Loucy (cell line): Measurements from ENCODE around the gene EEF1E1.

Experiments used
- EZH2phosphoT487 ChIP-seq: fragments of 200-600 bp; IDR thresholded peaks from 2 replicates; pipeline ENCODE4 v1.6.1; 2018; ENCODE audit warnings: antibody characterized with exemption, mild to moderate bottlenecking, moderate library complexity, borderline replicate concordance
- TF ChIP-seq, protein P1 (sequence below): fragments of 200-600 bp; sonication (generic); conservative IDR thresholded peaks from 2 replicates; pipeline ENCODE4 v1.5.1; 2014; ENCODE audit warnings: mild to moderate bottlenecking, antibody characterized with exemption, low read length

DNA sequence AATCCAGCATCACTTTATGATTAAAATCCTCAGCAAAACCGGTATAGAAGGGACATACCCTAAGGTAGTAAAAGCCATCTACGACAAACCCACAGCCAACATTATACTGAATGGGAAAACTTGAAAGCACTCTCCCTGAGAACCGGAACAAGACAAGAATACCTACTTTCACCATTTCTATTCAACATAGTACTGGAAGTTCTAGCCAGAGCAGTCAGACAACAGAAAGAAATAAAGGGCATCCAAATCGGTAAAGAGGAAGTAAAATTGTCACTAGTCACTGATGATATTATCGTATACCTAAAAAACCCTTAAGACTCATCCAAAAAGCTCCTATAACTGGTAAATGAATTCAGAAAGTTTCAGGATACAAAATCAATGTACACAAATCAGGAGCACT is 71.4 kb downstream of the EEF1E1 start:
- TF ChIP-seq, protein P1, sequence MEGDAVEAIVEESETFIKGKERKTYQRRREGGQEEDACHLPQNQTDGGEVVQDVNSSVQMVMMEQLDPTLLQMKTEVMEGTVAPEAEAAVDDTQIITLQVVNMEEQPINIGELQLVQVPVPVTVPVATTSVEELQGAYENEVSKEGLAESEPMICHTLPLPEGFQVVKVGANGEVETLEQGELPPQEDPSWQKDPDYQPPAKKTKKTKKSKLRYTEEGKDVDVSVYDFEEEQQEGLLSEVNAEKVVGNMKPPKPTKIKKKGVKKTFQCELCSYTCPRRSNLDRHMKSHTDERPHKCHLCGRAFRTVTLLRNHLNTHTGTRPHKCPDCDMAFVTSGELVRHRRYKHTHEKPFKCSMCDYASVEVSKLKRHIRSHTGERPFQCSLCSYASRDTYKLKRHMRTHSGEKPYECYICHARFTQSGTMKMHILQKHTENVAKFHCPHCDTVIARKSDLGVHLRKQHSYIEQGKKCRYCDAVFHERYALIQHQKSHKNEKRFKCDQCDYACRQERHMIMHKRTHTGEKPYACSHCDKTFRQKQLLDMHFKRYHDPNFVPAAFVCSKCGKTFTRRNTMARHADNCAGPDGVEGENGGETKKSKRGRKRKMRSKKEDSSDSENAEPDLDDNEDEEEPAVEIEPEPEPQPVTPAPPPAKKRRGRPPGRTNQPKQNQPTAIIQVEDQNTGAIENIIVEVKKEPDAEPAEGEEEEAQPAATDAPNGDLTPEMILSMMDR: no peak
- no peak for TF ChIP-seq EZH2phosphoT487
